ENCODE results near the gene VIM. TPM values are rescaled to one million over a fixed set of nuclear protein-coding genes. Genes with fewer than 3 reads are reported as not detected.

Gene VIM
- total and polyA plus RNA-seq, 4 donors, result 2,428 to 5,947 (median 4,537) TPM

DNA sequence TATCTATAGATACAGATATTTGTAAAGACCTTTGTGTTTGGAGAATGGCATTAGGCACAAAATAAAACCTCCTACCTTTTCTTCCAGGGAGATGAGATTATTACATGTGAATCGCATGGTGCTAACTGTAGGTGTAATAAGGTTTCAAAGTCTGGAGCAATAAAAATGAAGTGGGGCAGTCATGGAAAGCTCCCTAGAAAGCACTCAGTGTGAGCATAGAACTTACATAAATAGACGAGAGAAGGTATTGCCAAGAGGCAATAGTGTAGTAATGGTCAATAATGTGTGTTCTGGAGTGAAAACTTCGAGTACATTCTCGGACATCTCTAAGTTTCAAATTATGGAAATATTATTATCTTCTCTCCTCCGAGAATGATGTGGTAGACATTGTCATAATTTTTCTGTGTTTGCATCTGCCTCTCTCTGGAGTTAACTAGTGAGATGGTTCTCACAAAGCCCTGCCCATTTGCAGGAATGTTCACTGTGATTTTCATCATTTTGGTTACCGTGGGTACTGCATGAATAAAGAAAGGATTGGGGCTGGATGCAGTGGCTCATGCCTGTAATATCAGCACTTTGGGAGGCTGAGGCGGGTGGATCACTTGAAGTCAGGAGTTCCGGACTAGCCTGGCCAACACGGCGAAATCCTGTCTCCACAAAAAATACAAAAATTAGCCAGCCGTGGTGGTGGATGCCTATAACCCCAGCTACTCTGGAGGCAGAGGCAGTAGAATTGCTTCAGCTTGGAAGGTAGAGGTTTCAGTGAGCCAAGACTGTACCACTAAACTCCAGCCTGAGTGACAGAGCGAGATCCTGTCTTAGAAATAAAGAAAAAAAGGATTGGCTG lies 10.6 kb downstream of the VIM start:
- Histone ChIP-seq H3K27me3 (ENCODE audit: control insufficient read depth in 1 of 2, insufficient read depth in 2 of 2, low read length in 1 of 2) (no peaks in the 10 kb centered on the region), H3K27ac (ENCODE audit: low read depth in 1 of 2, low read length in 2 of 2) (peak overlapping the region; percentile 61 to 95), H3K4me1 (ENCODE audit: control insufficient read depth in 1 of 2, insufficient read depth in 2 of 2, low read length in 2 of 2) (peaks cover 2 to 5% of the 10 kb centered on the region in 2 donors), H3K9me3 (ENCODE audit: control insufficient read depth, low read length) (no peaks in the 10 kb centered on the region), H3K36me3 (ENCODE audit: control insufficient read depth in 1 of 2, insufficient read depth in 2 of 2, low read length in 1 of 2) (peaks cover 7 to 13% of the 10 kb centered on the region in 2 donors), H3K4me3 (ENCODE audit: low read length in 2 of 2) (no peak overlapping the region)
- intact Hi-C loops (cut with DNase I), result no loop called here
- DNase-seq (peak in 1 of 2 donors; percentile 58), ATAC-seq (ENCODE audit: low FRiP score) (peak; percentile 26)
- 9 to 12% methylated on average over 12 of the region's 12 CpGs for WGBS, 2 donors

DNA sequence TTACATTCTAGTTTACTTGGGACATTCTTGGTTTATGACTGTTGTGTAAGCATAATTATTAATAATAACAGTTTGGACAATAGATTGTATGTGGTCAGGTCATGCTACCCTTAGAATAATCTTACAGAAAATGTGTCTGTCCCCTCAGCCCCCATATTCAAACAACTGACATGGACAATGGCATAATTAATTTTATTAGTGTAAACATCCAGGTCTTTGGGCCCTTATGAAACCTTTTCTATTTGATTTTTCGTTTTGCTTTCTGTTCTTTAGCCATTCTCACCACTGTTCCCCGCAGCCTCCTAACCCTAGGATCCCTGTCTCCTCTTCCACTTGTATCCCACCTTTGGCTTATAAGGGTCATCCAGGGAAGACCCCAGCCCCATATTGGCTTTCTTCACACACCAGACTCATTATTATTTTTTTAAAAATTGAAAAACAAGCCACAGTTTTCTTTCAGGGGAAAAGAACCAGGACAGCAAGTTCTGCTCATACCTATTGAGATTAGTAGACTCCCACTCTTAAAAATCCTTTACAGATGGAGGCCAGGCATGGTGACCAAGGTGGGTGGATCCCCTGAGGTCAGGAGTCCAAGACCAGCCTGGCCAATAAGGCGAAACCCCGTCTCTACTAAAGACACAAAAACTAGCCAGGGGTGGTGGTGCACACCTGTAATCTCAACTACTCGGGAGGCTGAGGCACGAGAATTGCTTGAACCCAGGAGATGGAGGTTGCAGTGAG lies 11.5 kb downstream of the VIM start:
- Histone ChIP-seq H3K36me3 (ENCODE audit: control insufficient read depth in 1 of 2, insufficient read depth in 2 of 2, low read length in 1 of 2) (peaks cover 7 to 12% of the 10 kb centered on the region in 2 donors), H3K27ac (ENCODE audit: low read depth in 1 of 2, low read length in 2 of 2) (no peak overlapping the region), H3K9me3 (ENCODE audit: control insufficient read depth, low read length) (no peaks in the 10 kb centered on the region), H3K4me1 (ENCODE audit: control insufficient read depth in 1 of 2, insufficient read depth in 2 of 2, low read length in 2 of 2) (peaks cover 4 to 5% of the 10 kb centered on the region in 2 donors), H3K4me3 (ENCODE audit: low read length in 2 of 2) (no peak overlapping the region), H3K27me3 (ENCODE audit: control insufficient read depth in 1 of 2, insufficient read depth in 2 of 2, low read length in 1 of 2) (no peaks in the 10 kb centered on the region)
- 90 to 93% methylated on average over 6 of the region's 6 CpGs for WGBS, 2 donors
- no peak for ATAC-seq (ENCODE audit: low FRiP score)
- DNase-seq, result no peak
- intact Hi-C loops (cut with DNase I), result loop anchor here in 1 of 2 donors (5.0 kb wide), 1 partner anchor 37 kb away; the partner anchor contains the start of gene TRDMT1

GRCh38 chr10:17240096-17240495 lies 12.1 kb downstream of the VIM start:
- Histone ChIP-seq H3K36me3 (ENCODE audit: control insufficient read depth in 1 of 2, insufficient read depth in 2 of 2, low read length in 1 of 2) (peaks cover 4 to 7% of the 10 kb centered on the region in 2 donors), H3K27me3 (ENCODE audit: control insufficient read depth in 1 of 2, insufficient read depth in 2 of 2, low read length in 1 of 2) (no peaks in the 10 kb centered on the region), H3K4me1 (ENCODE audit: control insufficient read depth in 1 of 2, insufficient read depth in 2 of 2, low read length in 2 of 2) (peaks cover 4 to 5% of the 10 kb centered on the region in 2 donors), H3K9me3 (ENCODE audit: control insufficient read depth, low read length) (no peaks in the 10 kb centered on the region), H3K4me3 (ENCODE audit: low read length in 2 of 2) (no peak overlapping the region), H3K27ac (ENCODE audit: low read depth in 1 of 2, low read length in 2 of 2) (no peak overlapping the region)
- 88 to 91% methylated on average over 2 of the region's 2 CpGs for WGBS, 2 donors
- intact Hi-C loops (cut with DNase I), result loop anchor here in 1 of 2 donors (5.0 kb wide), 1 partner anchor 38 kb away; the partner anchor contains the start of gene TRDMT1
- DNase-seq (no peak), ATAC-seq (ENCODE audit: low FRiP score) (no peak)

DNA sequence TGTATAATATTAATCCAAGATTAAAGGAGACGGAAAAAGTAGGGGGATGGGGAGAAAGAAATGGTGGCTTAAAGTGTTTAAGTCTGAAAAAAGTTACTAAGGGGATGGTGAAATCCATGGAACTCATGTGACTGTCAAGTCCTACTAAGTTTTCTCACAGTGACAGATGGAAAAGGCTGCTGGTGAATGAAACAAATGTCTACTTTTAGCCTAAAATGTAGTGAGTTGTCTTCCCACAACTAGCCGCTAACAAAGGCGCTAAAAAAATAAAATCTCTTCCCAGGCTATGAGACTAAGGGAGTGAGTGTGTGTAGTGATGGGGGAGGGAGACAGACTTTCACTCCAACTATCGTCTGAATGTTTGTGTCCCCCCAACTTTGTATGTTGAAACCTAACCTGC lies 12.6 kb downstream of the VIM start:
- intact Hi-C loops (cut with DNase I), result loop anchor here in 1 of 2 donors (5.0 kb wide), 1 partner anchor 38 kb away; the partner anchor contains the start of gene TRDMT1
- Histone ChIP-seq H3K27me3 (ENCODE audit: control insufficient read depth in 1 of 2, insufficient read depth in 2 of 2, low read length in 1 of 2) (no peaks in the 10 kb centered on the region), H3K4me3 (ENCODE audit: low read length in 2 of 2) (no peak overlapping the region), H3K36me3 (ENCODE audit: control insufficient read depth in 1 of 2, insufficient read depth in 2 of 2, low read length in 1 of 2) (peaks cover 0 to 3% of the 10 kb centered on the region in 2 donors), H3K9me3 (ENCODE audit: control insufficient read depth, low read length) (no peaks in the 10 kb centered on the region), H3K27ac (ENCODE audit: low read depth in 1 of 2, low read length in 2 of 2) (no peak overlapping the region), H3K4me1 (ENCODE audit: control insufficient read depth in 1 of 2, insufficient read depth in 2 of 2, low read length in 2 of 2) (peaks cover 4 to 5% of the 10 kb centered on the region in 2 donors)
- no peak for DNase-seq
- ATAC-seq (ENCODE audit: low FRiP score), result no peak
- 36 to 59% methylated on average over 4 of the region's 4 CpGs for WGBS, 2 donors

- Histone ChIP-seq H3K4me1 (ENCODE audit: control insufficient read depth in 1 of 2, insufficient read depth in 2 of 2, low read length in 2 of 2) (peaks cover 4 to 5% of the 10 kb centered on the region in 2 donors), H3K27me3 (ENCODE audit: control insufficient read depth in 1 of 2, insufficient read depth in 2 of 2, low read length in 1 of 2) (no peaks in the 10 kb centered on the region), H3K4me3 (ENCODE audit: low read length in 2 of 2) (no peak overlapping the region), H3K27ac (ENCODE audit: low read depth in 1 of 2, low read length in 2 of 2) (no peak overlapping the region), H3K9me3 (ENCODE audit: control insufficient read depth, low read length) (no peaks in the 10 kb centered on the region), H3K36me3 (ENCODE audit: control insufficient read depth in 1 of 2, insufficient read depth in 2 of 2, low read length in 1 of 2) (no peaks in the 10 kb centered on the region)
- 92 to 99% methylated on average over 5 of the region's 5 CpGs for WGBS, 2 donors
- DNase-seq, result no peak
- intact Hi-C loops (cut with DNase I), result loop anchor here in 1 of 2 donors (5.0 kb wide), 1 partner anchor 39 kb away; the partner anchor contains the start of gene TRDMT1
- no peak for ATAC-seq (ENCODE audit: low FRiP score)
These were observed 13.7 kb downstream of the VIM start for GRCh38 chr10:17241611-17242333.

DNA sequence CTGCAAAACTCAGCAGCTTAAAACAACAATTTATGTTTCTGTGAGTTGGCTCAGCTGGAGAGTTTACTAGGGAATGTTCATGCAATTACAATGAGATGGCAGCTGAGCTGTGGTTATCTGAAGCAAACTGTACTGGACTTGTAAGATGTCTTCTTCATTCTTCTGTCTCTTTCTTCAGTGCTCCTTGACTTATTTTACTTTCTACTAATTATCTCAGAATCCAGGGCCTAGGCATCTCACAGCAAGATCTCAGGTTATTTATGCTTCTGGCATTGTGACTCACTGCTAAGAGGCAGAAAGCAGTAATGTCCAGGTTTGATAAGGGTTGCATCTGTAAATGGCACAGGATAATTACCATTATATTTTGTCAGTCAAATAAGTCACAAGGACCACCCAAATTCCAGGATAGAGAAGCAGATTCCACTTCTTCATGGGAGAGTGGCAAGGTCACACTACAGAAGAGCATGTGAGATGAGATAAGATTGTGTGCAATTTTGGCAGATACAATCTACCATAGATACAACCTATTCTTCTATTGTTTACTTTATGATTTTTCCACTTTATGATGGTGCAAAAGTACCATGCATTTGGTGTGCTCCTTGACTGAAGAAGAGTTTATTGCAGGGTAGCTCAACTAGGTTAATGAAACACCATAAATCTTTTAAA lies 16.8 kb downstream of the VIM start:
- peaks cover 0 to 4% of the 10 kb centered on the region in 2 donors for H3K4me1 ChIP-seq (ENCODE audit: control insufficient read depth in 1 of 2, insufficient read depth in 2 of 2, low read length in 2 of 2)
- H3K36me3 ChIP-seq (ENCODE audit: control insufficient read depth in 1 of 2, insufficient read depth in 2 of 2, low read length in 1 of 2), result no peaks in the 10 kb centered on the region
- no peaks in the 10 kb centered on the region for H3K27me3 ChIP-seq (ENCODE audit: control insufficient read depth in 1 of 2, insufficient read depth in 2 of 2, low read length in 1 of 2)
- no peak overlapping the region for H3K4me3 ChIP-seq (ENCODE audit: low read length in 2 of 2)
- no peak overlapping the region for H3K27ac ChIP-seq (ENCODE audit: low read depth in 1 of 2, low read length in 2 of 2)
- DNase-seq, result no peak
- ATAC-seq (ENCODE audit: low FRiP score), result no peak
- intact Hi-C loops (cut with DNase I), result loop anchor here in 1 of 2 donors (5.0 kb wide), 1 partner anchor 43 kb away; the partner anchor contains the start of gene TRDMT1
- H3K9me3 ChIP-seq (ENCODE audit: control insufficient read depth, low read length), result peaks cover 2% of the 10 kb centered on the region

DNA sequence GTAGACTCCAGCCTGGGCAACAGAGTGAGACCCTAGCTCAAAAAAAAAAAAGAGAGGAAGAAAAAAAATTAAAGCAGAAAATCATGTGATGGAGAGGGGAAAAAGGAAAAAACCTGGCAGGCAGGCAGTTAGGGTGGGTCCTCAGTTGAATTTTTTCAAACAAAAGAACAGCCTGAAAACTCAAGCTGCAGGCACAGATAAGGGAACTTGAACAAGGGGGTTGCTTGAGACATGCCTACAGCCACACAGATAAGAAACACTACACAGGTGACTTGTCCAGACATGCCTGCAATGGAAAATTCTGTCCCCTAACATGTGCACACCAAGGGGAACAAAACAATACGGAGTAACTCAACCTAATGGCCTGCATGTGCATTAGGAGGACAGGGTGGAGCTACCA lies 19.2 kb downstream of the VIM start:
- Histone ChIP-seq H3K27ac (ENCODE audit: low read depth in 1 of 2, low read length in 2 of 2) (no peak overlapping the region), H3K9me3 (ENCODE audit: control insufficient read depth, low read length) (peaks cover 2% of the 10 kb centered on the region), H3K4me3 (ENCODE audit: low read length in 2 of 2) (no peak overlapping the region), H3K27me3 (ENCODE audit: control insufficient read depth in 1 of 2, insufficient read depth in 2 of 2, low read length in 1 of 2) (no peaks in the 10 kb centered on the region), H3K4me1 (ENCODE audit: control insufficient read depth in 1 of 2, insufficient read depth in 2 of 2, low read length in 2 of 2) (peaks cover 0 to 4% of the 10 kb centered on the region in 2 donors), H3K36me3 (ENCODE audit: control insufficient read depth in 1 of 2, insufficient read depth in 2 of 2, low read length in 1 of 2) (no peaks in the 10 kb centered on the region)
- 94% methylated on average over 1 of the region's 1 CpG for WGBS, 2 donors
- intact Hi-C loops (cut with DNase I), result no loop called here
- ATAC-seq (ENCODE audit: low FRiP score), result no peak
- DNase-seq, result no peak

DNA sequence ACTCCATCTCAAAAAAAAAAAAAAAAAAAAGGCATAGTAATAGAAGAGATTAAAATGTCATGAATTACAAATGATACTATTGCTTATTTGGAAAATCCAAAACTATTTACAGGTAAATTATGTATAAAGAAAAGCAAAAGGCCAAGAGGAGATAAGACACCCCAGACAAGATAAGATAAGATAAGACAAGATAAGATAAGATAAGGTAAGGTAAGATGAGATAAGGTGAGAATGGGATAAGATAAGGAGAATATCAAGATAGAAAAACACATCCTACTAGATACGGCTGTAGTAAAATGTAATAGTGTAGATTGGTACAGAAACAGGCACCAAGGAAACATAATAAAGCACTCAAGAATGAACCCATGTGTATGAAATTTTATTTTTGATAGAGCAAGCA lies 20.9 kb downstream of the VIM start:
- H3K27ac ChIP-seq (ENCODE audit: low read depth in 1 of 2, low read length in 2 of 2), result no peak overlapping the region
- peaks cover 2% of the 10 kb centered on the region for H3K9me3 ChIP-seq (ENCODE audit: control insufficient read depth, low read length)
- intact Hi-C loops (cut with DNase I), result no loop called here
- no peaks in the 10 kb centered on the region for H3K27me3 ChIP-seq (ENCODE audit: control insufficient read depth in 1 of 2, insufficient read depth in 2 of 2, low read length in 1 of 2)
- H3K4me3 ChIP-seq (ENCODE audit: low read length in 2 of 2), result no peak overlapping the region
- whole genome bisulfite sequencing, 2 donors, result 56 to 63% methylated on average over 1 of the region's 1 CpG
- H3K4me1 ChIP-seq (ENCODE audit: control insufficient read depth in 1 of 2, insufficient read depth in 2 of 2, low read length in 2 of 2), result peaks cover 0 to 2% of the 10 kb centered on the region in 2 donors
- ATAC-seq (ENCODE audit: low FRiP score) (no peak), DNase-seq (no peak)
- no peaks in the 10 kb centered on the region for H3K36me3 ChIP-seq (ENCODE audit: control insufficient read depth in 1 of 2, insufficient read depth in 2 of 2, low read length in 1 of 2)

Measured in aorta (tissue), 5 donors.